Uterus (tissue), 4 donors: ENCODE measurements around the gene VSIR. TPM values are rescaled to one million over a fixed set of nuclear protein-coding genes. Genes with fewer than 3 reads are reported as not detected.

Experiments used
- DNase-seq, 2 donors: peaks; one replicate each; pipeline ENCODE4 v3.0.0-alpha.2; 2019 to 2020
- H3K27ac ChIP-seq, 2 donors: fragments of 200-600 bp; sonication (generic); 1 replicate in 1 of 2; 2 replicates in 1 of 2; pipeline ENCODE4 v1.5.1; 2016 to 2018
- H3K27me3 ChIP-seq, 2 donors: fragments of 200-600 bp; sonication (generic); one replicate each; pipeline ENCODE4 v1.5.1; 2018 to 2019; ENCODE audit warnings: control low read depth in 1 of 2
- H3K36me3 ChIP-seq, 2 donors: fragments of 200-600 bp; sonication (generic); one replicate each; pipeline ENCODE4 v1.5.1; 2019; ENCODE audit warnings: control low read depth in 1 of 2
- H3K4me1 ChIP-seq, 2 donors: fragments of 200-600 bp; sonication (generic); one replicate each; pipeline ENCODE4 v1.5.1; 2018 to 2019; ENCODE audit warnings: control low read depth in 1 of 2
- H3K4me3 ChIP-seq, 2 donors: fragments of 200-600 bp; sonication (generic); 1 replicate in 1 of 2; 2 replicates in 1 of 2; pipeline ENCODE4 v1.5.1; 2018 to 2019; ENCODE audit warnings: mild to moderate bottlenecking in 1 of 2
- H3K9me3 ChIP-seq, 2 donors: fragments of 200-600 bp; sonication (generic); one replicate each; pipeline ENCODE4 v1.5.1; 2019; ENCODE audit warnings: control low read depth in 1 of 2
- POLR2A ChIP-seq, 2 donors: fragments of 450-650 bp; IDR thresholded peaks; one replicate each; pipeline ENCODE4 v1.6.1; 2016; ENCODE audit warnings: antibody characterized with exemption in 2 of 2, mild to moderate bottlenecking in 1 of 2, moderate library complexity in 1 of 2
- intact Hi-C: fragments of 100-400 bp; cut with DNase I; formaldehyde crosslinking; loops from one replicate; pipeline ENCODE4 v1.15.1; 2023; ENCODE audit warnings: low total_unique reads
- total RNA-seq, 4 donors: library from RNA; depleted of rRNA in 3 of 4; stranded (reverse); fragments of >200 nt in 3 of 4; gene quantifications; one replicate each; pipeline versions ENCODE4 v1.1.0 to v1.2.4, GENCODE V29; 2014 to 2023
- TF ChIP-seq, protein P1 (sequence below), 4 experiments: fragments of 200-600 bp in 2 of 4; fragments of 450-650 bp in 2 of 4; sonication (generic) in 2 of 4; IDR thresholded peaks; one replicate each; pipeline ENCODE4 v1.5.1; 2016 to 2019; ENCODE audit warnings: antibody characterized with exemption in 4 of 4, mild to moderate bottlenecking in 2 of 4, moderate library complexity in 1 of 4
- donor health status: DM: yes; HTN: yes; CAD: no.

The VSIR gene
- total RNA-seq, 4 donors from 2014 or later = 18.9 to 127 (median 36.7) TPM

DNA sequence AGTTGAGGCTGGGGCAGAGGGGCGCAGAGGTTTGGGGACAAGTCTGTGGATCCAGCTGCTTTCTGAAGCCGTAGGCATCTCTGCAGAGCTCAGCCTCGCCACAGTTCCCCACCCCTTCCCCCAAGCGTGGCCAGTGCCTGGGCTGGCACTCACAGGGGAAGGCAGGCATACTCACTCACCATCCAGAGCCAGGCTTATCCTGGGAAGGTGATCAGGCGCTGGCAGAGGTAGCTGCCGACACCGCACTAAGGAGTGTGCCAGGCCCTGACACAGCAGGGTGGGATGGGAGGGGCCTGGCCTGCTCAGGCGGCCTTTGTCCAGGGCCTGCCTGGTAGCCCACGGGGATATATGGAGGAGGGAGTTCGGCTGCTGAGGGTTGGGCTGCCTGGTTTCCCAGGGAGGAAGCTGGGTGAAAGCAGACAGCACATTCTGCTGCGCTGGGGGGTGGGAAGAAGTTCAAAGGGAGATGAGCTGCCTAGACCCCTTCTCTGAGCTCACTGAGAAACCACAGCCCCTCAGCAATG, 15.9 kb downstream of the VSIR start:
- Histone ChIP-seq H3K27me3 (no peaks in the 10 kb centered on the region), H3K4me3 (no peak overlapping the region), H3K9me3 (no peaks in the 10 kb centered on the region), H3K36me3 (no peaks in the 10 kb centered on the region), H3K4me1 (peaks cover 0 to 6% of the 10 kb centered on the region in 2 donors), H3K27ac (peak overlapping the region; percentile 35 to 50)
- intact Hi-C loops = no loop called here
- DNase-seq = no peak
- no peak for TF ChIP-seq POLR2A (IDR thresholded peaks at IDR 0.05)
- TF ChIP-seq, protein P1, sequence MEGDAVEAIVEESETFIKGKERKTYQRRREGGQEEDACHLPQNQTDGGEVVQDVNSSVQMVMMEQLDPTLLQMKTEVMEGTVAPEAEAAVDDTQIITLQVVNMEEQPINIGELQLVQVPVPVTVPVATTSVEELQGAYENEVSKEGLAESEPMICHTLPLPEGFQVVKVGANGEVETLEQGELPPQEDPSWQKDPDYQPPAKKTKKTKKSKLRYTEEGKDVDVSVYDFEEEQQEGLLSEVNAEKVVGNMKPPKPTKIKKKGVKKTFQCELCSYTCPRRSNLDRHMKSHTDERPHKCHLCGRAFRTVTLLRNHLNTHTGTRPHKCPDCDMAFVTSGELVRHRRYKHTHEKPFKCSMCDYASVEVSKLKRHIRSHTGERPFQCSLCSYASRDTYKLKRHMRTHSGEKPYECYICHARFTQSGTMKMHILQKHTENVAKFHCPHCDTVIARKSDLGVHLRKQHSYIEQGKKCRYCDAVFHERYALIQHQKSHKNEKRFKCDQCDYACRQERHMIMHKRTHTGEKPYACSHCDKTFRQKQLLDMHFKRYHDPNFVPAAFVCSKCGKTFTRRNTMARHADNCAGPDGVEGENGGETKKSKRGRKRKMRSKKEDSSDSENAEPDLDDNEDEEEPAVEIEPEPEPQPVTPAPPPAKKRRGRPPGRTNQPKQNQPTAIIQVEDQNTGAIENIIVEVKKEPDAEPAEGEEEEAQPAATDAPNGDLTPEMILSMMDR (IDR thresholded peaks at IDR 0.05) = no peak

DNA sequence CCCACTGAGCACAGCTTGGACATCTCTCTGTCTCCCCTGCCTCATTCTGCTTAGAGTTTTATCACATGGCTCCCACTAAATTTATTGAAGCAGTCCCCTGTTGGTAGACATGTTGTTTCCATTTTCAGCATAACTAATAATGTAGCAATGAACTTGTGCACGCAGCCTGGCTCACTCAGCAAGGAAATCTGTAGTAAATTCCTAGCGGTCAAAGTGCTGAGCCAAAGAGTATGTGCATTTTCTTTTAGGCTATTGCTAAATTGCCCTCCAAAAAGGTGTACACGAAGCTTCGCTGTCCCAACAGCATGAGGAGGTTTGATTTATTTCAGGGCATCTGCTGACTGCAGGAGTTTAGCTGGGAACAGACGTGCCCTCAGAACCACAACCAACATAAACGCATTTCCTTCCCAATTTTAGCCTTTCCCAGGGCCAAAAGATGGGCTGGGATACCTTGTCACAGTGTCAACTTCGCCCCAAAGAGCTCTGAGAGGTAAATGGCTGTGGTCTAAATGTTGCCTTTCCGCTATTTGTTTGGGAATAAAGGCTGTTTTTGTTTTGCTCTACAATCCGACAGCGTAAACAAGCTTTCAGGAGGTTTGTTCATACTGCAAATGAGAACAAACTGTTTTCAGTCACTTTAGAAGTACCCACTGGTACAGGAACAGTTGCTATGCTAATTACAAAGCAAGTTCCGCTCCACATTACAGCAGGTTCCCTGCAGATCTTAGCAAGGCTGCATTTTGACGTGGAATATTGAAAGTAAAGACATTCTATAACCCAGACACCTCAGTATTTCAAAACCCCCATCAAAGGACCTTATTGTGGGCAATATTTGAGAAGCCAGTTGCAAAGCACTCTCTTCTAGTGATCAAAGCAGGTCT, 16.8 kb downstream of the VSIR start:
- intact Hi-C loops = no loop called here
- no peaks in the 10 kb centered on the region for H3K9me3 ChIP-seq
- no peaks in the 10 kb centered on the region for H3K27me3 ChIP-seq
- H3K36me3 ChIP-seq = no peaks in the 10 kb centered on the region
- no peak for TF ChIP-seq POLR2A (IDR thresholded peaks at IDR 0.05)
- TF ChIP-seq, protein P1 (IDR thresholded peaks at IDR 0.05) = no peak
- H3K27ac ChIP-seq = peak overlapping the region; percentile 1 to 50
- peaks cover 0 to 6% of the 10 kb centered on the region in 2 donors for H3K4me1 ChIP-seq
- H3K4me3 ChIP-seq = no peak overlapping the region
- DNase-seq = no peak

DNA sequence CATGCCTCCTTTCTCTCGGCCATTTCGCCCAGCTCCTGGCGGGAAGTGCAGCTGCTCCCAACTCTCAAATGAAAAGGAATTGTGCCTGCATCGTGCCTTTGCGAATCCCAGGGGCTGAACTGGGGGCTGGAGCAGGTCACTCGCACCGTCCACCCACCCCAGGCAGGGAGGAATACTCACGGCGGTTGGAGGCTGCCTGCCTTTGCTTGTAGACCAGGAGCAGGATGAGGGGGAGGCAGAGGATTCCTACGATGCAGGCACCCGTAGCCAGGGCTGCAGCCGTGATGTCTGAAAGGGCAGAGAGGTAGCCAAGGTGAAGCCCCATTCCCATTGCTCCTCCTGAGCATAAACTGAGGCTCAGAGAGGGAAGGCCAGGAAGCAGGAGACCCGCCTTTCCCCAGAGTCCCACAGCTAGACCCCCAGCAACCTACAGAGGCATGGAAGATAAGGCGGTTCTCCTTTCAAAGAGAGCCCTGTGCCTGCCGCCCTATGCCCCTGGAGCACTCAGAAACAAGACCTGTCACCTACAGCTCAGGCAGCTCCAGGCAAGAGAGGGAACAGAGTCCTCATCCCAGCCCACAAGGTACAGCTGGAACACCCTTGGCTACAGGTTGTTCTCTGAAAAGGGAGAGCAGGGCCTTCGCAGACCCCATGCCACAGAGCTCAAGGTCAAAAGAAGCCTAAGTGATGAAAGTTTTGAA, 18.0 kb downstream of the VSIR start:
- Histone ChIP-seq H3K36me3 (no peaks in the 10 kb centered on the region), H3K9me3 (no peaks in the 10 kb centered on the region), H3K4me3 (no peak overlapping the region), H3K27me3 (no peaks in the 10 kb centered on the region), H3K4me1 (peaks cover 0 to 6% of the 10 kb centered on the region in 2 donors), H3K27ac (peak overlapping the region; percentile 1 to 50)
- no peak for DNase-seq
- no peak for TF ChIP-seq POLR2A (IDR thresholded peaks at IDR 0.05)
- intact Hi-C loops = no loop called here

DNA sequence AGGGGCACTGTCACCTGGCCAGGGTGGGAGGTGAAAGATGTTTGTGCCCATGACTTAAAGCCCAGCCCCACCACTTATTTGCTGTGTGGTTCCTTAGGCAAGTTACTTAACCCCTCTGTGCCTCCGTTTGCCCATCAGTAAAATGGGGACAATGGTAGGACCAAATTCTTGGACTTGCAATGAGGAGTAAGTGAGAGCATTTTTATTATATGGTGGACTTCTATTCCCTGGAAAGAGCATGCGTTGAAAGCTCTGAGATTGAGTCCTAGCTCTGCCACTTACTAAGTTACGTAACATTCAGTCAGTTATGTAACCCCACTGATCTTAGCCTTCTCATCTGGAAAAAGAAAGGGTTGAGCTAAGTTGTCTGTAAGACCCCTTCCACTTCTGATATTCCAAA, 18.8 kb downstream of the VSIR start:
- Histone ChIP-seq H3K27me3 (no peaks in the 10 kb centered on the region), H3K4me1 (peaks cover 0 to 6% of the 10 kb centered on the region in 2 donors), H3K4me3 (no peak overlapping the region), H3K27ac (peak overlapping the region in 1 of 2 donors; percentile 8), H3K36me3 (no peaks in the 10 kb centered on the region), H3K9me3 (no peaks in the 10 kb centered on the region)
- DNase-seq = no peak
- intact Hi-C loops = no loop called here
- TF ChIP-seq, protein P1 (IDR thresholded peaks at IDR 0.05) = no peak
- TF ChIP-seq POLR2A (IDR thresholded peaks at IDR 0.05) = no peak

DNA sequence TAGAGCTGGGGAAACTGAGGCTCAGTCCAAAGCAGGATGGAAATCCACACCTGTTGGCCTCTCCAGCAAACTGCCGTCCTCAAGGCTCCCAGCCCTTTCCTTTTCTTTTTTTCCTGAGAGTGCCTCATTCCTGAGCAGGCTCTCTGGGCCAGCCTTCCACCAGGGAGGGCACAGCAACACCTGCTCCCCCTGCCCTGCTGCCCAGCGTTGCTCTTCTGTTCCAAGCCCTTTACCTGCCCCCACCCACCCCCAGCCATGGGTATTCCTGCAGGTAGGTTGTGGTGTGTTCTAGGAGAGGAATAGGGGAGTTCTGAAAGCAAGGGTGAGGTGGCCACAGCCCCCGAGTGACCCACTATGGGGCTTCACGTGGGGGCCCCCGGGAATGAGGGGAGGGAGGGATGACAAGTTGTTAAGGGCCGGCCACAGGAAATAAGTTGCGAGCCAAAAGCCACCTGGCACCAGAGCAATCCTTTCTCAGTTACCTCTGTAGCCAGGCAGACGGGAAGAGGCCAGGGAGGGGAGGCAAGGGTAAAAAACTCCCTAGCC, 19.3 kb downstream of the VSIR start:
- Histone ChIP-seq H3K27me3 (no peaks in the 10 kb centered on the region), H3K36me3 (no peaks in the 10 kb centered on the region), H3K4me1 (peaks cover 0 to 6% of the 10 kb centered on the region in 2 donors), H3K4me3 (no peak overlapping the region), H3K27ac (no peak overlapping the region), H3K9me3 (no peaks in the 10 kb centered on the region)
- TF ChIP-seq POLR2A (IDR thresholded peaks at IDR 0.05) = no peak
- TF ChIP-seq, protein P1 (IDR thresholded peaks at IDR 0.05) = no peak
- DNase-seq = no peak
- intact Hi-C loops = no loop called here
